Measurements from ENCODE around the gene NCOA7. TPM values are rescaled to one million over a fixed set of nuclear protein-coding genes. Genes with fewer than 3 reads are reported as not detected.
A peak's percentile ranks its signal among the peaks of the same experiment; 100 is the strongest.

The NCOA7 gene
- total RNA-seq, 1 experiment from 2014 or later: 51.0 TPM

- CTCF ChIA-PET: interaction anchor here (0.9 to 2.6 kb wide), 3 partner anchors 37 to 122 kb away, joined by 3 to 12 read pairs (median 10); partner anchors contain the start of gene HINT3
- Histone ChIP-seq H3K9me3 (ENCODE audit: insufficient read depth, low read depth) (no peaks in the 10 kb centered on the region), H3F3A (ENCODE audit: insufficient read depth, low read depth) (peaks cover 40% of the 10 kb centered on the region), H3K9me2 (ENCODE audit: insufficient read depth) (no peaks in the 10 kb centered on the region), H3K79me2 (ENCODE audit: low read depth) (peaks cover 44% of the 10 kb centered on the region), H4K20me1 (ENCODE audit: insufficient read depth) (no peaks in the 10 kb centered on the region), H3K4me3 (peak overlapping the region; percentile 71), H3K36me3 (ENCODE audit: low read depth) (peaks cover 56% of the 10 kb centered on the region), H3K27ac (peak overlapping the region; percentile 98), H2AFZ (no peak overlapping the region), H3K27me3 (ENCODE audit: insufficient read depth, low read depth) (no peaks in the 10 kb centered on the region), H3K4me2 (peak overlapping the region; percentile 74), H3K4me1 (replicated peaks; ENCODE audit: insufficient read depth) (peaks cover 75% of the 10 kb centered on the region)
- POLR2A ChIA-PET (ENCODE audit: unreplicated experiment): interaction anchor here (0.5 to 1.3 kb wide), 7 partner anchors 21 to 717 kb away, joined by 3 to 18 read pairs (median 4); no protein-coding TSS in a partner anchor
- DNase-seq: no peak
- peak; percentile 21; the same call in 1 of the 2 replicates for TF ChIP-seq CTCF (conservative IDR thresholded peaks at IDR 0.05)
- no peak for TF ChIP-seq EZH2 (IDR thresholded peaks at IDR 0.05; ENCODE audit: low read depth)
- intact Hi-C loops (cut with micrococcal nuclease; ENCODE audit: unreplicated experiment): loop anchor here (1.0 to 2.0 kb wide), 3 partner anchors 27 to 47 kb away; partner anchors contain the start of gene HINT3
- no TSS peak for BruUV-seq (replicated peaks)
Observed at GRCh38 chr6:125919618-125920017, 128.9 kb downstream of the NCOA7 start.

GRCh38 chr6:125922322-125922860 lies 131.6 kb downstream of the NCOA7 start:
- ChIA-PET POLR2A (ENCODE audit: unreplicated experiment) (interaction anchor here (0.6 kb wide), 1 partner anchor 21 kb away, joined by 3 read pairs; no protein-coding TSS in a partner anchor), CTCF (no interaction called here)
- no peak overlapping the region for H3K27ac ChIP-seq
- H3K4me1 ChIP-seq (replicated peaks; ENCODE audit: insufficient read depth): peaks cover 75% of the 10 kb centered on the region
- peaks cover 46% of the 10 kb centered on the region for H3K79me2 ChIP-seq (ENCODE audit: low read depth)
- peak overlapping the region; percentile 74 for H3K4me2 ChIP-seq
- H3K9me2 ChIP-seq (ENCODE audit: insufficient read depth): no peaks in the 10 kb centered on the region
- no peak overlapping the region for H3K4me3 ChIP-seq
- H3K9me3 ChIP-seq (ENCODE audit: insufficient read depth, low read depth): no peaks in the 10 kb centered on the region
- intact Hi-C loops (cut with micrococcal nuclease; ENCODE audit: unreplicated experiment): no loop called here
- no TSS peak for BruUV-seq (replicated peaks)
- no peak overlapping the region for H2AFZ ChIP-seq
- peaks cover 40% of the 10 kb centered on the region for H3F3A ChIP-seq (ENCODE audit: insufficient read depth, low read depth)
- peaks cover 63% of the 10 kb centered on the region for H3K36me3 ChIP-seq (ENCODE audit: low read depth)
- TF ChIP-seq CTCF (conservative IDR thresholded peaks at IDR 0.05): no peak
- no peak for TF ChIP-seq EZH2 (IDR thresholded peaks at IDR 0.05; ENCODE audit: low read depth)
- no peaks in the 10 kb centered on the region for H3K27me3 ChIP-seq (ENCODE audit: insufficient read depth, low read depth)
- no peaks in the 10 kb centered on the region for H4K20me1 ChIP-seq (ENCODE audit: insufficient read depth)
- DNase-seq: no peak

GRCh38 chr6:125923366-125923877 lies 132.7 kb downstream of the NCOA7 start:
- Histone ChIP-seq H3K27ac (peak overlapping the region; percentile 64), H3K79me2 (ENCODE audit: low read depth) (peaks cover 46% of the 10 kb centered on the region), H3K9me2 (ENCODE audit: insufficient read depth) (no peaks in the 10 kb centered on the region), H3K27me3 (ENCODE audit: insufficient read depth, low read depth) (no peaks in the 10 kb centered on the region), H2AFZ (no peak overlapping the region), H3K36me3 (ENCODE audit: low read depth) (peaks cover 73% of the 10 kb centered on the region), H3K9me3 (ENCODE audit: insufficient read depth, low read depth) (no peaks in the 10 kb centered on the region), H3K4me3 (no peak overlapping the region), H3K4me2 (peak overlapping the region; percentile 46), H3F3A (ENCODE audit: insufficient read depth, low read depth) (peaks cover 36% of the 10 kb centered on the region), H3K4me1 (replicated peaks; ENCODE audit: insufficient read depth) (peaks cover 65% of the 10 kb centered on the region), H4K20me1 (ENCODE audit: insufficient read depth) (no peaks in the 10 kb centered on the region)
- BruUV-seq (replicated peaks): no TSS peak
- POLR2A ChIA-PET (ENCODE audit: unreplicated experiment): interaction anchor here (0.6 kb wide), 2 partner anchors 21 to 22 kb away, joined by 3 to 6 read pairs; no protein-coding TSS in a partner anchor
- DNase-seq: no peak
- intact Hi-C loops (cut with micrococcal nuclease; ENCODE audit: unreplicated experiment): no loop called here
- TF ChIP-seq CTCF (conservative IDR thresholded peaks at IDR 0.05): no peak
- no peak for TF ChIP-seq EZH2 (IDR thresholded peaks at IDR 0.05; ENCODE audit: low read depth)
- CTCF ChIA-PET: no interaction called here

Data from PC-9 (cell line).